CD4-positive, alpha-beta T cell treated with Interleukin-6 for 4 hours (primary cell): Measurements from ENCODE around the gene TRIM44.
"Not testable (repeated sequence)": the region's sequence is repeated elsewhere in the genome, so short reads cannot be mapped to it uniquely, and the experiment has no call there.

ENCODE experiments used
- DNase-seq: peaks from one replicate; pipeline ENCODE4 v3.0.0-alpha.2; 2020; ENCODE audit warnings: mixed read lengths

The TRIM44 gene

DNA sequence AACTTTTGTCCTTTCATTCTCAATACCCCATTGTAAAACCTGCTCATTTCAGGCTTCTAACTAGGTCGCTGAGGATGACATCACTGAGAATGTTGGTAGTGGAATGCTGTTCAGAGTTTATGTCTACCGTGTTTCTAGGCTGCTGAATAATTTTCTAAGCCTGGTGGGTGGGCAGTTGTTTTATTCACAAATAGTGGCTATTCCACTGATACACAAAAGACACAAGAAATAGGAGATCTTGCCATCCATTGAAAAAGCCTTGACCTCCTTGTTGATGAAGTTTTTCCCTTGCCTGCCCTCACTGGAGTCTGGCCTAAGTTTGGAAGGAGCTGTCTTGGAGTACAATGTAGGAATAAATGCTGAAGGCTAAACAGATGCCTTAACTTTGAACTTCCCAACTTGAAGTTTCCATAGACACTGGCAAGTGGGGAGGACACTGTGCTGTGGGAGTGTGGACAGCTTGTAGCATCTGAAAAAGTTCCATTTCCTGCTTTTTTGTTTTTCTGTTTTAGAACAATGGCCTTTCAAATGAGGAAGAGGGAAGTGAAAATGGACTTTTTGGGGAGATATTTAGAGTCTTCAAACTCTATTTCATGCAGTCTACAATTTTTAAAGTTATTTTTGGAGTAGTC lies 59.2 kb downstream of the TRIM44 start:
- no peak for DNase-seq

DNA sequence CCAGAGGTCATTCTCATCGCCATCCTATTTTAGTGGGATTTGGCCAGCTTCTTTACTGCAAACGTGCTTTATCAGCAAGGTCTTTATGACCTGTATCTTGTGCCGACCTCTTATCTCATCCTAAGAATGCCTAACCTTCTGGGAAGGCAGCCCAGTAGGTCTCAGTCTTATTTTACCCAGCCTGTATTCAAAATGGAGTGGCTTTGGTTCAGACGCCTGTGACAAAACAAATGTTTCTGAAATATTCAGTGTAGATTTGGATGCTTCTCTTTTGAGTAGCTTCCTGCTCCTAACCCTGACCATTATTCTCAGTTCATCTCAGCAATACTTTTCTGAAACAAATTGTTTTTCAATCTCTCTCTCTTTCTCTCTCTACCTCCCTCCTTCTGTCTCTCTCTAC lies 60.1 kb downstream of the TRIM44 start:
- no peak for DNase-seq

- DNase-seq = no peak
These were observed 60.9 kb downstream of the TRIM44 start for GRCh38 chr11:35723493-35723892.

GRCh38 chr11:35723913-35724312 lies 61.3 kb downstream of the TRIM44 start:
- DNase-seq = no peak

DNA sequence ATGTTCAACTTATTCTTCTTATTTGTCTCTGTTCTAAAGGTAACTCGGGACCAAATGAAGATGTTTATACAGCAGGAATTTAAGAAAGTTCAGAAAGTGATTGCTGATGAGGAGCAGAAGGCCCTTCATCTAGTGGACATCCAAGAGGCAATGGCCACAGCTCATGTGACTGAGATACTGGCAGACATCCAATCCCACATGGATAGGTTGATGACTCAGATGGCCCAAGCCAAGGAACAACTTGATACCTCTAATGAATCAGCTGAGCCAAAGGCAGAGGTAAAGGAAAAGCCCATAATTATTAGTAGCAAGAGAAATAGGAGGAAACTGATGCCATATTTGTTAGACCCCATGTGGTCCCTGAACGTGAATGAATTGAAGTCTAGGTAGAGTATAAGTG lies 63.3 kb downstream of the TRIM44 start:
- DNase-seq = no peak

GRCh38 chr11:35727140-35727539 lies 64.6 kb downstream of the TRIM44 start:
- no peak for DNase-seq

GRCh38 chr11:35730254-35730653 lies 67.7 kb downstream of the TRIM44 start:
- DNase-seq = no peak

GRCh38 chr11:35734669-35735410 lies 72.3 kb downstream of the TRIM44 start:
- no peak for DNase-seq

DNA sequence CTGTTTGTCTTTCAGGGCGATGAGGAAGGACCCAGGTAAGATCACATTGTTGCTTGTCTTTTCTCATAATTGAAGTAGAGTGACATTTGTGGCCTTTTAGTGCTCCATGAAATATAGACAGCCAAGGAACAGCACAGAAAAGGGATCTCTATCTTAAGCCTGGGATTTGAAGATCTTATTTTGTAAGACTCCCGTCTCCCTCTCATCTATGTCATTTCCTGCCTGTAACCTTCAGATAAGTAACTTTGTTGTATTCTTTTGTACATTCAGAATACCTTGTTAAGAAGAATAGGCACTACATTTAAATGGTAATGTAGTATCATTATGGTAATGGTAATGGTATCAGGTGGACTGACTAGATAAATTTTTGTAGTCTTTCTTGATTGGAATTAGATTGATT lies 72.8 kb downstream of the TRIM44 start:
- no peak for DNase-seq

DNA sequence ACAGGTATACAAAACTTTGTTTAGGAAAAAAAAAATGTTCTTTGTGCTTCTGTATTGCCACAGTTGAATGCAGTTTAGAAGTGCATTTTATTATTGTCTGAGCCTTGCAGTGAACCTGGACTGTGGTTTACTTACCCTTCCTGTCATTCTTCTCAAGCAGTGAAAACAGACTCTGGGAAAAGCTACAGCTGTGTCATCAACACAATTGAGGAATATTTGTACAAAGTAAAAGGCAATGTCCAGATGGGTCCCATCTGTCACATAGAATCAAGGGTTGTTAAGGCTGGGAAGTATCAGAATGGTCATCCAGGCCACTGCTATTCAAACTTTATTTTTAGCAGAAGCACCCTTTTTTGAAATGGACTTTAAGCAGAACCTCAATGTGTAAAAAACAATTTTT lies 73.3 kb downstream of the TRIM44 start:
- DNase-seq = no peak

DNA sequence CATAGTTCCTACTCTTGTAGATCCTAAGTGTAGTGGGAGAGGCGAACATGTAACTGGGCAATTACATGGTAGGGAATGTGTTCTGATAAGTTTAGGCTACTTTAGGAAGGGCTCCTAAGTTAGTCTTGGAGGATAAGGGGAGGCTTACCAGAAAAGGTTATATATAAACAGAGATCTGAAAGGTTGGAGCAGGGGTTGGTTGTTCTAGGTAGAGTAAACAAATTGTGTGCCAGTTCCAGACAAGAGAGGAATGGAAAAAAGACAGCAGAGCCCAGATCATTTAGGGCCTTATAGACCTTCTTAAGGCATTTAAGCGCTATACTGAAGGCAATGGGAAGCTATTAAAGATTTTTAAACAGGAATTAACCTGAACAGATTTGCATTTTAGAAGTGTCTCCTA lies 74.4 kb downstream of the TRIM44 start:
- DNase-seq = no peak

DNA sequence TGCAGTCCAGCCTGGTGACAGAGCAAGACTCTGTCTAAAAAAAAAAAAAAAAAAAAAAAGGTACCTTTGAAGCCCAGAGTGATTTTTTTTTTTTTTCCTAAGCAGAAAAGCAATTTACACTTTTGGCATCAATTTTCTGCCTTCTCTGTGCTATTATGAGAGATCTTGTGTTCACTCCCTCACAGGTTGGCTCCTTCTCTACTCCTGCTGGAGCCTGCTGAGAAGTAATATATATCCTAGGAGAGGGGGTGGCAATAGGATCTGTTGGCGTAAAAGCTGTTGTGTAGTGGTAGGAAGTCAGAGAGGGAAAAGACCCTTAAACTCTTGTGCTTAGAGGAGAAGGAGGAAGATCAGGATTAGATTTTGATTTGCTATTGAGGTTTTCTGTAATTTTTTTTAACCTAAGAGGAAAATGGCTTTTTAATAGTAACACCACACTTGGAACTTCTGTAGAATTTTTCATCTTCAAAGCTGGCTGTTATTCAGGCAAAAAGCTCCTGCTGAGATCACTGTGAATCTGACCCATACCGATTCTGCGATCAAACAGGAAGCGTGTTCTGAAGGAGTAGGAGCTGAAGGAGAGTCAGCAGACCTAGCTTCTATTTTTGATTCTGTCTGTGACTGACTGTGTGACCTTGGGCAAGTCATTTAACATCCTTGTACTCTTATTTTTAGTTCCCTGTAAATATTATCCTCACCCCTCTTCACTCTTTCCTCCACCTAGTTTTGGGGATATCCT lies 77.7 kb downstream of the TRIM44 start:
- no peak for DNase-seq

DNA sequence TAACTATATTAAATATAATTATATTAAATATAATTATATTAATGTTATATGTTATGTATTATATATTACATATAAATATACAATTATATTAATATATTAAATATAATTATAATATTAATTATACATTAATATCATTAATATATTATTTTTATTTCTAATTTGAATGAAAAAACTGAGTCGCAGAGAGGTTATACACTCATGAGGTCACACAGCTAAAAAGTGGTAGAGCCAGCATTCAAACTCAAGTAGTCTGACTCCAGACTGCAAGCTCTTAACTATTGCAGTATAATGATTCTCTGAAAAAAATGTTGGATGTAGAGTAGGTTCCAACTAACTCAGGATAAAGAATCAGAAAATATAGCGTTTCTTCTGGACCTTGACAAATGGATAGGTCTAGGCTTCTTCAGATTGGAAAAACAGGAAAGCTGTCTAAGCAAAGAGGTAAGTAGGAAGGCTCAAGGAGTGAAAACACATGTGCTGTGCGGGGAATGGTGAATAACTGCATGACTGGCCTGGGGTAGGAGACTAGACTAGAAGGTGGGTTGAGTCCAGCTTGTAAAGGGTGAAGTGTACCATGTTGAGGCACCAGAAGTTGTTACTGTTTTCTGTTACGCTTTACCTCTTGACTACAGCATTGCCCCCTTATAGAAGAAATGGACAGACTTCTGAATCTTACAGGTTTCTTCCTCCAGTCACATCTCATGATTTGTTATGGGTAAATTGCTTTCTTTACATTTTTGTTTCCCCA lies 80.3 kb downstream of the TRIM44 start:
- DNase-seq = no peak

- DNase-seq = no peak
These were observed 84.0 kb downstream of the TRIM44 start for GRCh38 chr11:35746356-35747153.

DNA sequence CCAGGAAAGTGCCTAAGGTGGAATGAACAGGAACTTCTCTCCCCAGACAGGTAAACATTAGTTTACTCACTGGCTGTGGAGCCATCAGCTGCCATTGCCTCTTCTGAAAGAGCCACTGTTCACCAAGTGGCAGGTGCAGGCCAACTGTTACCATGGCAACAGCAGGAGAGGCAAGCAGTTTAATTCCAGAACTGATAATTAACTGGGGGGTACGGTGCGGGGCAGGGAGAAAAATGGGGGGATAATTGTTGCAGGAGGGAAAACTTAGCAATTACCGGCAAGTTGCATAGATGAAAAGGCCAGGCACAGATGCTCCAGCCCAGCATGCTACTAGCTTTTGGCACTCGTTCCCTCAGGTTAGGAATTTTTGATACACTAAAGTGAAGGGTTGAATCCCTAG lies 85.1 kb downstream of the TRIM44 start:
- DNase-seq = no peak

DNA sequence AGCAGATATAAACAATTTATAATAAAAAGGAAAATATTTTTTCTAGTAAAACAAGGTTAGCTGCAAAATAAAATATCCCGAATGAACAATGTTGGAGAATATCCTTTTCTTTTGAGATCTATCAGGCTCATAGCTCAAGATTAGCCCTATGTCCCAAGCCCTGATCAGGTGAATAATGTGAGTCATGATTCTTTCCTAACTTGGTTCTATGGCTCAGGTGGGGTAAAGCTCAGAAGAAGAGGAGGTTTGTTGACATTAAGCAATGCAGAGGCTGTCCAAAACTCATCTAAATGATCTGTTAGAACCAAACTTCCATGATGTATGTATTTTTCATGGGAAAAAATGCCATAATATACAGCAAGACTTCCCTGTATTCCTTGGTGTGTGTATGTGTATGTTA lies 86.1 kb downstream of the TRIM44 start:
- DNase-seq = no peak

- DNase-seq = no peak
These were observed 87.7 kb downstream of the TRIM44 start for GRCh38 chr11:35750315-35750714.

- DNase-seq = no peak
These were observed 88.5 kb downstream of the TRIM44 start for GRCh38 chr11:35750981-35751663.

DNA sequence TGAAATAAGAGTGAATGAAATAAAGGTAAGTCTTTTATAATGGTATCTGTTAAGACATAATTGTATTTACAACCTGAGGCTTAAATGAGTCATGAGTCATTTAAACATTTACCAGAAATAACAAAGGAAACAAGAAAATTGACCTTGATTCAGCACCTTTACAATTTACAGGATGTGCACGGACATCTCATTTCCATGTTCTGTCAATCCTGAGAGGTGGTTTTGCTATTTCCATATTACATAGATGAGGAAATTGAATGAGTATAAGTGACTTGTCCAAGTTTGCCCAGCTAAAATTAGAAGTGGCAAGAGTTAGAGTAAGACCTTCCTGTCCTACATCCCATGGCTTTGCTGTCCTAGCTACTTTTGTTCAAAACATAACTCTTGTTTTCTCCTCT lies 89.1 kb downstream of the TRIM44 start:
- no peak for DNase-seq

DNA sequence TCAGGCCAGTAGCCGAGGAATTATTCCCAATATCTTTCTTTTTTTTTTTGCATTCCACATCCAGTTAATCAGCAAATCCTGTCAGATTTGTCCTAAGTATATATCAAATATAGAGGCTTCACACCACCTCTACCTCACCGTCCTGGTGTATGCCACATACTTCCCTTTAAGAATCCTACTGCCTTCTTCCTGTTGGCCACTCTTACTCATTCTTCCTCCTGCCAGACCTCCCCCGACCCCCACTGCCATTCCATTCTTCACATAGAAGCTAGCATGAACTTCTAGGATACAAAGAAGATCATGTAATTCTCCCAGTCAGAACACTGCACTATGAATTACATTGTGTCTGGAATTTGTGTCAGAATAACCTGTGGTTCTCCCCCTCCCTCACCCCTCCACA lies 89.5 kb downstream of the TRIM44 start:
- DNase-seq = no peak

DNA sequence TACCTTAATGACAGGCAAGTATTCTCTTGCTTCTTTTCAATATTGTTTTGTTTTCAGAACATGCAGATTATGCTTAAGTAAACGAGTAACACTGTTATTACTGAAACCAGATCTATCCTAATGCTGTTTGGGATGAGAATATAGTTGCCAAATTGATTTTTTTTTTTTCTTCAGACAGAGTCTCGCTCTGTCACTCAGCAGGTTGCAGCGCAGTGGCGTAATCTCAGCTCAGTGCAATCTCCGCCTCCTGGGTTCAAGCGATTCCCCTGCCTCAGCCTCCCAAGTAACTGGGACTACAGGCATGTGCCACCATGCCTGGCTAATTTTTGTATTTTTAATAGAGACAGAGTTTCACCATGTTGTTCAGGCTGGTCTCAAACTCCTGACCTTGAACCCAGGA lies 91.0 kb downstream of the TRIM44 start:
- not testable (repeated sequence) for DNase-seq

DNA sequence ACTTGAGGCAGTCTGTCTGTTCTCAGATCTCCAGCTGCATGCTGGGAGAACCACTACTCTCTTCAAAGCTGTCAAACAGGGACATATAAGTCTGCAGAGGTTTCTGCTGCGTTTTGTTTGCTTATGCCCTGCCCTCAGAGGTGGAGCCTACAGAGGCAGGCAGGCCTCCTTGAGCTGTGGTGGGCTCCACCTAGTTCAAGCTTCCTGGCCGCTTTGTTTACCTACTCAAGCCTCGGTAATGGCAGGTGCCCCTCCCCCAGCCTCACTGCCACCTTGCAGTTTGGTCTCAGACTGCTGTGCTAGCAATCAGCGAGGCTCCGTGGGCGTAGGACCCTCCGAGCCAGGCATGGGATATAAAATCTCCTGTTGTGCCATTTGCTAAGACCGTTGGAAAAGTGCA lies 97.4 kb downstream of the TRIM44 start:
- not testable (repeated sequence) for DNase-seq
